Gastrocnemius medialis (tissue), 4 donors: ENCODE data around the gene ACP2. TPM values are rescaled to one million over a fixed set of nuclear protein-coding genes. Genes with fewer than 3 reads are reported as not detected.

Experiments
- ATAC-seq, 2 donors: fragments of 150-250 bp; one replicate each; pipeline ENCODE4 v1.9.1; 2016
- DNase-seq, 2 donors: peaks; one replicate each; pipeline ENCODE4 v3.0.0-alpha.2; 2019
- H3K27ac ChIP-seq, 4 donors: fragments of 200-600 bp; sonication (generic); 1 replicate in 1 of 4; 2 replicates in 3 of 4; pipeline ENCODE4 v1.5.1; 2016 to 2018; ENCODE audit warnings: mild to moderate bottlenecking in 2 of 4, moderate library complexity in 1 of 4
- H3K27me3 ChIP-seq, 3 donors: fragments of 200-600 bp; sonication (generic) in 2 of 3; 1 replicate in 1 of 3; 2 replicates in 2 of 3; pipeline versions ENCODE4 v1.5.1 to v1.6.0; 2016 to 2019; ENCODE audit warnings: mild to moderate bottlenecking in 1 of 3, moderate library complexity in 1 of 3
- H3K36me3 ChIP-seq, 2 donors: fragments of 200-600 bp; sonication (generic) in 1 of 2; one replicate each; pipeline ENCODE4 v1.5.1; 2017 to 2018
- H3K4me1 ChIP-seq, 2 donors: fragments of 200-600 bp; sonication (generic) in 1 of 2; one replicate each; pipeline ENCODE4 v1.5.1; 2016 to 2017; ENCODE audit warnings: mild to moderate bottlenecking in 2 of 2
- H3K4me3 ChIP-seq, 4 donors: fragments of 200-600 bp; sonication (generic) in 3 of 4; 1 replicate in 1 of 4; 2 replicates in 3 of 4; pipeline ENCODE4 v1.5.1; 2016 to 2019; ENCODE audit warnings: mild to moderate bottlenecking in 2 of 4
- H3K9me3 ChIP-seq, 3 donors: fragments of 200-600 bp; sonication (generic) in 2 of 3; 1 replicate in 1 of 3; 2 replicates in 2 of 3; pipeline ENCODE4 v1.5.1; 2016 to 2019
- POLR2A ChIP-seq, 2 donors: fragments of 450-650 bp; IDR thresholded peaks; one replicate each; pipeline ENCODE4 v1.6.1; 2017; ENCODE audit warnings: antibody characterized with exemption in 2 of 2, mild to moderate bottlenecking in 2 of 2, moderate library complexity in 2 of 2
- in situ Hi-C, 4 donors: fragments of 200-750 bp; cut with MboI; loops; one replicate each; pipeline versions ENCODE4 v1.15.0 to v1.8.0; 2017; ENCODE audit warnings: low sequenced_read_pairs in 4 of 4
- intact Hi-C: fragments of 100-400 bp; cut with DNase I; formaldehyde crosslinking; loops from one replicate; pipeline ENCODE4 v1.15.1; 2023; ENCODE audit warnings: low total_unique reads
- total RNA-seq, 4 donors: library from RNA; depleted of rRNA; stranded (reverse); fragments of >200 nt; gene quantifications; one replicate each; pipeline versions ENCODE4 v1.1.0 to v1.2.3, GENCODE V29; 2016
- TF ChIP-seq, protein P1 (sequence below), 5 experiments: fragments of 450-650 bp in 3 of 5; fragments of 200-600 bp in 2 of 5; sonication (generic) in 2 of 5; IDR thresholded peaks in 4 of 5; conservative IDR thresholded peaks in 1 of 5; 1 replicate in 4 of 5; 2 replicates in 1 of 5; pipeline ENCODE4 v1.5.1; 2016 to 2019; ENCODE audit warnings: antibody characterized with exemption in 5 of 5, mild to moderate bottlenecking in 3 of 5, moderate library complexity in 3 of 5

The ACP2 gene
- total RNA-seq, 4 donors from 2014 or later = 12.4 to 36.2 (median 27.9) TPM

DNA sequence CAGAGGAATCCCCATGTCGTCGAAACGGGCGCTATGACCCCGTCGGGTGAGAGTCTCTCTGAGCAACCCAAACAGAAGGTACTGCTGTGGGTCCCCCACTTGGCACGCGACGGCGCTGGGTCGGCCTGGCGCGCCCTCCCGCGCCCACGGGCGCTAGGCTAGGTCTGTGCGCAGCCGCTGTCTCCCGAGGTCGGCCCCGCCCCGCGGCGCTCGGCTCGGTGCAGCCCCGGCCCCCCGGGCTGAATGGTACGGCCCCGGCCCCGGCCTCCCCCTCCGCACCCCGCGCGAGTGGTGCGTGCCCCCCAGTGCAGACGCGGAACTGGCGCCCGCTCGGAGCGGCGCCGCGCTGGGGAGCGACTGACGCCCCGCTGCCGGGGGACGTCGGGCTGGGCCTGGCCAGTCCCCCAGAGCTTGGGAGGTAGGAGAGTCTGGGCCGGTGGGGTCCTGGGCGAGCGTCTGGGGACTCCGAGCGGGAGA lies 21.3 kb upstream of the ACP2 start, which contains the start of gene MADD:
Gene MADD, plus strand, starts transcription at position 305 of the 477 bp plus-strand sequence.
- H3K27ac ChIP-seq = peak within 1 kb of the TSS; percentile 98 to 99 (median 98)
- H3K4me3 ChIP-seq = peak within 1 kb of the TSS; percentile 55 to 87 (median 86)
- H3K4me1 ChIP-seq = peaks cover 40% of the 10 kb centered on the region in 2 donors
- no peaks in the 10 kb centered on the region for H3K9me3 ChIP-seq
- peak; percentile 73 to 89 for DNase-seq
- H3K27me3 ChIP-seq = no peaks in the 10 kb centered on the region
- peak; percentile 74 to 76 for ATAC-seq
- intact Hi-C loops (loop anchor here (1.0 to 2.0 kb wide), 7 partner anchors 22 to 139 kb away; partner anchors contain the start of genes ACP2, ARFGAP2, DDB2 and SLC39A13), in situ Hi-C loops (no loop called here)
- TF ChIP-seq, protein P1, sequence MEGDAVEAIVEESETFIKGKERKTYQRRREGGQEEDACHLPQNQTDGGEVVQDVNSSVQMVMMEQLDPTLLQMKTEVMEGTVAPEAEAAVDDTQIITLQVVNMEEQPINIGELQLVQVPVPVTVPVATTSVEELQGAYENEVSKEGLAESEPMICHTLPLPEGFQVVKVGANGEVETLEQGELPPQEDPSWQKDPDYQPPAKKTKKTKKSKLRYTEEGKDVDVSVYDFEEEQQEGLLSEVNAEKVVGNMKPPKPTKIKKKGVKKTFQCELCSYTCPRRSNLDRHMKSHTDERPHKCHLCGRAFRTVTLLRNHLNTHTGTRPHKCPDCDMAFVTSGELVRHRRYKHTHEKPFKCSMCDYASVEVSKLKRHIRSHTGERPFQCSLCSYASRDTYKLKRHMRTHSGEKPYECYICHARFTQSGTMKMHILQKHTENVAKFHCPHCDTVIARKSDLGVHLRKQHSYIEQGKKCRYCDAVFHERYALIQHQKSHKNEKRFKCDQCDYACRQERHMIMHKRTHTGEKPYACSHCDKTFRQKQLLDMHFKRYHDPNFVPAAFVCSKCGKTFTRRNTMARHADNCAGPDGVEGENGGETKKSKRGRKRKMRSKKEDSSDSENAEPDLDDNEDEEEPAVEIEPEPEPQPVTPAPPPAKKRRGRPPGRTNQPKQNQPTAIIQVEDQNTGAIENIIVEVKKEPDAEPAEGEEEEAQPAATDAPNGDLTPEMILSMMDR (IDR thresholded peaks at IDR 0.05 in 4 of 5, conservative IDR thresholded peaks at IDR 0.05 in 1 of 5) = no peak
- peak; percentile 87 for TF ChIP-seq POLR2A (IDR thresholded peaks at IDR 0.05)
- peaks cover 0 to 6% of the 10 kb centered on the region in 2 donors for H3K36me3 ChIP-seq

DNA sequence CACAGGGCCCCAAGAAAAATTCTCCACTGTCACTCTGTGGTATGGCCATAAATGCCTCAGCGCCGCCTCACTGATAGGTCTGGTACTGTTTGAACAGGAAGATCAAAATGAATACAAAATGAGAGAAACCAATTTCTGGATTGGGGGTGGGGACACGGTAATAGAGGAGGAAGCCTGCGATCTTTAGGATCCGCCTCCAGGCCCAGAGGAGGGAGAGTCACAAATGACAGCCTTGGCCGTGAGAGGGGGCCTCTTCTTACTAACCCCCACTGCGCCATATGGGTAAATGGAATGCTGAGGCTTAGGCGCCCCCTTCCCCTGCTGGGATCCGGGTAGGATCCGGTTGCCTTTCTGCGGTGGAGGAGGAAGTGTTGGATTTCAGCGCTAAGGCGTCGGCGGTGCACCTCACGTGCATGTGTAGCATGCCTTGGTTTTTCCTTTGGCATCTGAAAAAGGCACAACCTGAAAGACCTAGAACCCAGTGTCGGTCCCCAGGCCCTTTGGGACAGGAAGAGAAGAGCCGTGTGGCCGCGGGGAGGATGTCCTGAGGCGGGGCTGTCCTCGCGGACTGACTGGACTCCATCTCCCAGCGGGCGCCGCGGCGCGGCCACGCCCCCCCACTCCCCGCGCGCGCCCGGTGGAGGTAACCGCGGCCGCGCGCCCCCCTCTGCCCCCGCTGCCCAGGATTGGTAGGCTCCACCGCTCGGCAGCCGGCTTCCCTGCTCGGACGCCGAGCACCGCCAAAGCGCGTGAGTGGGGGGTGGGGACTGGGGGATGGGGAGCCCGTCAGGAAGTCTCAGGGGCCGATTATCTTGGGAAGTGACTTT lies 20.6 kb upstream of the ACP2 start:
- H3K4me1 ChIP-seq = peaks cover 37 to 40% of the 10 kb centered on the region in 2 donors
- H3K27ac ChIP-seq = peak overlapping the region; percentile 98 to 99 (median 98)
- peak; percentile 88 to 93 for DNase-seq
- intact Hi-C loops (loop anchor here (1.0 to 2.0 kb wide), 4 partner anchors 21 to 92 kb away; partner anchors contain the start of genes ACP2, ARFGAP2 and DDB2), in situ Hi-C loops (no loop called here)
- peak; percentile 77 to 81 for ATAC-seq
- peak overlapping the region; percentile 55 to 87 (median 86) for H3K4me3 ChIP-seq
- H3K9me3 ChIP-seq = no peaks in the 10 kb centered on the region
- no peaks in the 10 kb centered on the region for H3K36me3 ChIP-seq
- TF ChIP-seq POLR2A (IDR thresholded peaks at IDR 0.05) = no peak
- TF ChIP-seq, protein P1 (IDR thresholded peaks at IDR 0.05 in 4 of 5, conservative IDR thresholded peaks at IDR 0.05 in 1 of 5) = no peak
- no peaks in the 10 kb centered on the region for H3K27me3 ChIP-seq

GRCh38 chr11:47268448-47269001 lies 19.9 kb upstream of the ACP2 start:
- intact Hi-C loops (loop anchor here (1.0 to 2.0 kb wide), 4 partner anchors 20 to 92 kb away; partner anchors contain the start of genes ACP2, ARFGAP2 and DDB2), in situ Hi-C loops (no loop called here)
- Histone ChIP-seq H3K27me3 (no peaks in the 10 kb centered on the region), H3K36me3 (no peaks in the 10 kb centered on the region), H3K9me3 (no peaks in the 10 kb centered on the region), H3K4me1 (peaks cover 30 to 40% of the 10 kb centered on the region in 2 donors), H3K27ac (peak overlapping the region; percentile 98 to 99 (median 98)), H3K4me3 (peak overlapping the region in 2 of 4 donors; percentile 55 to 87)
- DNase-seq = no peak
- no peak for TF ChIP-seq POLR2A (IDR thresholded peaks at IDR 0.05)
- TF ChIP-seq, protein P1 (IDR thresholded peaks at IDR 0.05 in 4 of 5, conservative IDR thresholded peaks at IDR 0.05 in 1 of 5) = no peak
- no peak for ATAC-seq

DNA sequence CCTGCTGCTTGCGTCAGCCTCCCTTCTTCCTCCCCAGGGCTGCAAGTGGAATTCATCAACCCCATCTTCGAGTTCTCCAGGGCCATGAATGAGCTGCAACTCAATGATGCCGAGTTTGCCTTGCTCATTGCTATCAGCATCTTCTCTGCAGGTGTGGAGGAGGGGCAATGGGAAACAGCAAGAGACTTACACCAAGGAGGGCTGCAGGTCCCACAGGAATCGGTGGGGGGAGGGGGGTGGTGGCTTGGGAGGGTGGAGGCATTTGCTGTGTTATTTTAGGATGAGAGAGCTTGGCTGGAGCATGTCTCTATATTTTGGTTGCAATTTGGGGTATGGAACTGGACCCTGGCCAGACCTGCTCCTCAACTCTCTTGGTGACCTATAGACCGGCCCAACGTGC lies 19.3 kb upstream of the ACP2 start:
- no peak for DNase-seq
- intact Hi-C loops (loop anchor here (2.0 kb wide), 1 partner anchor 91 kb away; the partner anchor contains the start of gene ARFGAP2), in situ Hi-C loops (no loop called here)
- H3K27me3 ChIP-seq = no peaks in the 10 kb centered on the region
- H3K36me3 ChIP-seq = no peaks in the 10 kb centered on the region
- H3K4me1 ChIP-seq = peaks cover 24 to 34% of the 10 kb centered on the region in 2 donors
- ATAC-seq = no peak
- H3K9me3 ChIP-seq = no peaks in the 10 kb centered on the region
- TF ChIP-seq, protein P1 (IDR thresholded peaks at IDR 0.05 in 4 of 5, conservative IDR thresholded peaks at IDR 0.05 in 1 of 5) = no peak
- H3K4me3 ChIP-seq = no peak overlapping the region
- H3K27ac ChIP-seq = peak overlapping the region in 1 of 4 donors; percentile 98
